HCT116 (cell line): ENCODE measurements around the gene SUN3. TPM values are rescaled to one million over a fixed set of nuclear protein-coding genes. Genes with fewer than 3 reads are reported as not detected.

Experiments
- ATAC-seq: fragments of 200-7000 bp; cut with Tn5 transposase; 2 replicates; pipeline ENCODE4 v1.9.1; 2020; ENCODE audit warnings: mild to moderate bottlenecking, moderate library complexity
- BruUV-seq: library from RNA; stranded (reverse); fragments of 400-500 nt; replicated peaks from 2 replicates; lab custom pipeline; 2021; lab: Mats Ljungman, UMichigan
- CTCF ChIA-PET: fragments of 300-600 bp; sonication (Branson Sonifier 250); formaldehyde crosslinking; loops from one replicate; lab custom pipeline; 2021; ENCODE audit warnings: antibody characterized with exemption; lab: Charles Lee
- POLR2A ChIA-PET: fragments of 300-600, 350-600 bp; sonication (Branson Sonifier 250); formaldehyde crosslinking; loops from one replicate; lab custom pipeline; 2021; ENCODE audit warnings: antibody characterized with exemption; lab: Charles Lee
- RAD21 ChIA-PET, 2 experiments: fragments of 300-600 bp; sonication (Branson Sonifier 250); formaldehyde crosslinking; loops; one replicate each; lab custom pipeline; 2023; ENCODE audit warnings: low total read pairs in 2 of 2; ENCODE audit not compliant: uncharacterized antibody in 2 of 2, unreplicated experiment in 2 of 2, low non-redundant PET in 1 of 2; lab: Charles Lee
- DNase-seq: peaks from one replicate; pipeline ENCODE4 v3.0.0-alpha.2; 2010; ENCODE audit warnings: low read depth, low spot score
- H2AFZ ChIP-seq: fragments of 200-600 bp; shearing (Covaris generic), sonication (generic); 2 replicates; pipeline ENCODE4 v1.6.1; 2017; ENCODE audit warnings: low read depth, mixed run types, mixed read lengths, antibody characterized with exemption, low read length; ENCODE audit not compliant: poor library complexity, severe bottlenecking
- H3K27ac ChIP-seq: 2 replicates; pipeline ENCODE4 v1.5.1; 2012; ENCODE audit warnings: low read depth, low read length
- H3K27me3 ChIP-seq: fragments of 200-600 bp; sonication (generic); 2 replicates; pipeline ENCODE4 v1.6.1; 2016; ENCODE audit warnings: mixed run types, low read length, mixed read lengths; ENCODE audit not compliant: insufficient read depth
- H3K36me3 ChIP-seq, 2 experiments: fragments of 200-500 bp in 1 of 2; fragments of 200-600 bp in 1 of 2; sonication (Bioruptor generic) in 1 of 2; sonication (generic) in 1 of 2; 2 replicates each; pipeline versions ENCODE4 v1.5.1 to v1.6.1; 2014 to 2016; ENCODE audit warnings: low read length in 2 of 2, inconsistent platforms in 1 of 2, mixed read lengths in 1 of 2, mixed run types in 1 of 2; ENCODE audit not compliant: insufficient read depth in 2 of 2, control insufficient read depth in 1 of 2
- H3K4me1 ChIP-seq, 2 experiments: fragments of 200-600 bp in 1 of 2; sonication (generic) in 1 of 2; 2 replicates each; pipeline versions ENCODE4 v1.5.1 to v1.6.1; 2012 to 2017; ENCODE audit warnings: low read length in 2 of 2, inconsistent platforms in 1 of 2, mild to moderate bottlenecking in 1 of 2, mixed read lengths in 1 of 2, mixed run types in 1 of 2, moderate library complexity in 1 of 2; ENCODE audit not compliant: insufficient read depth in 2 of 2, control insufficient read depth in 1 of 2
- H3K4me2 ChIP-seq: fragments of 200-600 bp; sonication (generic); 2 replicates; pipeline ENCODE4 v1.6.1; 2017; ENCODE audit warnings: mixed run types, low read length, mixed read lengths
- H3K4me3 ChIP-seq, 2 experiments: fragments of 200-600 bp in 1 of 2; sonication (generic) in 1 of 2; replicated peaks in 1 of 2; 2 replicates each; pipeline ENCODE4 v1.5.1; 2011 to 2016; ENCODE audit warnings: low read length in 2 of 2, control low read depth in 1 of 2, low read depth in 1 of 2, mild to moderate bottlenecking in 1 of 2, mixed read lengths in 1 of 2, mixed run types in 1 of 2
- H3K79me2 ChIP-seq: fragments of 200-600 bp; sonication (generic); 2 replicates; pipeline ENCODE4 v1.6.1; 2017; ENCODE audit warnings: mild to moderate bottlenecking, mixed run types, low read length, moderate library complexity, mixed read lengths; ENCODE audit not compliant: insufficient read depth
- H3K9ac ChIP-seq: fragments of 200-600 bp; sonication (generic); 2 replicates; pipeline ENCODE4 v1.6.1; 2016; ENCODE audit warnings: low read length, mixed read lengths
- H3K9me2 ChIP-seq: fragments of 200-600 bp; sonication (generic), shearing (Covaris generic); 2 replicates; pipeline ENCODE4 v1.6.1; 2017; ENCODE audit warnings: mixed run types, mild to moderate bottlenecking, moderate library complexity; ENCODE audit not compliant: insufficient read depth
- H3K9me3 ChIP-seq, 2 experiments: fragments of 200-500 bp in 1 of 2; fragments of 200-600 bp in 1 of 2; sonication (Bioruptor generic) in 1 of 2; sonication (generic) in 1 of 2; 2 replicates each; pipeline ENCODE4 v1.6.1; 2014 to 2017; ENCODE audit warnings: low read length in 2 of 2, mixed read lengths in 2 of 2, inconsistent platforms in 1 of 2, low read depth in 1 of 2, mild to moderate bottlenecking in 1 of 2, mixed run types in 1 of 2, moderate library complexity in 1 of 2; ENCODE audit not compliant: control insufficient read depth in 1 of 2, insufficient read depth in 1 of 2
- H4K20me1 ChIP-seq: fragments of 200-600 bp; sonication (generic), shearing (Covaris generic); 2 replicates; pipeline ENCODE4 v1.6.1; 2017; ENCODE audit warnings: mixed run types, mild to moderate bottlenecking, moderate library complexity; ENCODE audit not compliant: insufficient read depth
- POLR2AphosphoS5 ChIP-seq: IDR thresholded peaks from 2 replicates; pipeline ENCODE4 v1.6.1; 2011; ENCODE audit warnings: mild to moderate bottlenecking, low read depth, low read length, moderate library complexity
- ZBTB33 ChIP-seq: IDR thresholded peaks from 2 replicates; pipeline ENCODE4 v1.6.1; 2011; ENCODE audit warnings: mild to moderate bottlenecking, low read length, moderate library complexity; ENCODE audit not compliant: insufficient replicate concordance; ENCODE audit errors: extremely low read depth
- ZNF274 ChIP-seq: fragments of 200-500 bp; sonication (Bioruptor generic); IDR thresholded peaks from 2 replicates; pipeline ENCODE4 v1.6.1; 2014; ENCODE audit warnings: mild to moderate bottlenecking, low read depth, low read length, inconsistent platforms
- intact Hi-C: fragments of 100-400 bp; cut with micrococcal nuclease; formaldehyde crosslinking; loops from 2 replicates; pipeline ENCODE4 v1.10.0; 2022
- total RNA-seq: library from RNA; stranded (reverse); gene quantifications from one replicate; pipeline ENCODE4 v1.2.1, GENCODE V29; 2021; ENCODE audit not compliant: unreplicated experiment
- TF ChIP-seq, protein P1 (sequence below), 3 experiments: fragments of 200-600 bp in 1 of 3; sonication (generic) in 1 of 3; IDR thresholded peaks in 2 of 3; conservative IDR thresholded peaks in 1 of 3; 2 replicates each; pipeline ENCODE4 v1.5.1; 2012 to 2017; ENCODE audit warnings: low read depth in 2 of 3, low read length in 2 of 3, antibody characterized with exemption in 1 of 3, borderline replicate concordance in 1 of 3, control low read depth in 1 of 3, mild to moderate bottlenecking in 1 of 3, mixed read lengths in 1 of 3, mixed run types in 1 of 3, moderate library complexity in 1 of 3; ENCODE audit not compliant: insufficient read depth in 1 of 3

SUN3 gene
- total RNA-seq, 1 experiment from 2014 or later, result 4.5 TPM

DNA sequence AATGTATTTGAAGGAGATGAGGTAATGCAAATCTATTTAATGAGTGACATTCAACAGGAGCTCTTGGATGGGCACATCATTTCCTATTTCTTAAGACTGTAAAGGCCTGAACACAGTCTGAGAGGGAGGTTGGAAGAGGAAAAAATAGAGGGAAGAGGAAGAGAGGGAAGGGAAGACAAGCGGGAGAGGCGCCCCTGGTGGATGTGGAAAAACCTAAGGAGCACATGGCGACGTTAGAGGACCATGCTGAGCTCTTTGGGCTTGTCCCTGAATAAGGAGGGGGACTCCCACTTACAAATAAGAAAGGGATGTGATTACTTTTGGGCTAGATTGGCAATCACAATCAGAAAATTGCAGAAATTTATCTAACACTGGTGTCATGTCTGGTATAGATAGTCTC lies 19.6 kb downstream of the SUN3 start:
- no peak overlapping the region for H3K4me2 ChIP-seq
- no peaks in the 10 kb centered on the region for H3K79me2 ChIP-seq
- H3K9me2 ChIP-seq, result no peaks in the 10 kb centered on the region
- TF ChIP-seq ZBTB33, result no peak
- DNase-seq, result no peak
- BruUV-seq, result no TSS peak
- no peak overlapping the region for H3K4me3 ChIP-seq
- H3K4me1 ChIP-seq, result no peaks in the 10 kb centered on the region
- no peak overlapping the region for H3K27ac ChIP-seq
- ChIA-PET RAD21 (no interaction called here), POLR2A (no interaction called here), CTCF (no interaction called here)
- H3K9me3 ChIP-seq, result no peaks in the 10 kb centered on the region
- no peak for ATAC-seq
- no peaks in the 10 kb centered on the region for H3K27me3 ChIP-seq
- H3K9ac ChIP-seq, result no peak overlapping the region
- intact Hi-C loops, result no loop called here
- no peak overlapping the region for H2AFZ ChIP-seq
- H4K20me1 ChIP-seq, result no peaks in the 10 kb centered on the region
- no peaks in the 10 kb centered on the region for H3K36me3 ChIP-seq

DNA sequence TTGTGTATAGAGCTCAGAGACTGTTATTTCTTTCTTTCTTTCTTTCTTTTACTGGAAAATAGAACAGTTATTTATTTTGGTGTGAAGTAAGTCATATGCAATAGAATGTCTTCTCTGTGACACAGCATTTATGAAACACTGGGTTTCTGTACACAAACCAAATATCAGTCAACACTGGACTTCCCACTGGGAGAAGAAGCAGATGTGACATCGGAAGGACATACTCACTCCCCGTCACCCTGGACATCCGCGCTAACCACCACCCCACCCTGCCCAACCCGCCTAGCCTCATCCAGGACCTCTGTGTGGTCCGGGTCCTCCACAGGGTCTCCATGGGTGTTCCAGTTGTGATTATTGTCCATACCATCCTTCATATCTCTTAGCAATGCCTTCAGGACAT lies 22.0 kb downstream of the SUN3 start:
- no peaks in the 10 kb centered on the region for H3K27me3 ChIP-seq
- no peak overlapping the region for H2AFZ ChIP-seq
- H3K79me2 ChIP-seq, result no peaks in the 10 kb centered on the region
- H3K4me2 ChIP-seq, result no peak overlapping the region
- RAD21 ChIA-PET, result no interaction called here
- H4K20me1 ChIP-seq, result no peaks in the 10 kb centered on the region
- H3K27ac ChIP-seq, result no peak overlapping the region
- H3K9me3 ChIP-seq, result no peaks in the 10 kb centered on the region
- TF ChIP-seq POLR2AphosphoS5 (no peak), ZNF274 (no peak)
- TF ChIP-seq, protein P1, sequence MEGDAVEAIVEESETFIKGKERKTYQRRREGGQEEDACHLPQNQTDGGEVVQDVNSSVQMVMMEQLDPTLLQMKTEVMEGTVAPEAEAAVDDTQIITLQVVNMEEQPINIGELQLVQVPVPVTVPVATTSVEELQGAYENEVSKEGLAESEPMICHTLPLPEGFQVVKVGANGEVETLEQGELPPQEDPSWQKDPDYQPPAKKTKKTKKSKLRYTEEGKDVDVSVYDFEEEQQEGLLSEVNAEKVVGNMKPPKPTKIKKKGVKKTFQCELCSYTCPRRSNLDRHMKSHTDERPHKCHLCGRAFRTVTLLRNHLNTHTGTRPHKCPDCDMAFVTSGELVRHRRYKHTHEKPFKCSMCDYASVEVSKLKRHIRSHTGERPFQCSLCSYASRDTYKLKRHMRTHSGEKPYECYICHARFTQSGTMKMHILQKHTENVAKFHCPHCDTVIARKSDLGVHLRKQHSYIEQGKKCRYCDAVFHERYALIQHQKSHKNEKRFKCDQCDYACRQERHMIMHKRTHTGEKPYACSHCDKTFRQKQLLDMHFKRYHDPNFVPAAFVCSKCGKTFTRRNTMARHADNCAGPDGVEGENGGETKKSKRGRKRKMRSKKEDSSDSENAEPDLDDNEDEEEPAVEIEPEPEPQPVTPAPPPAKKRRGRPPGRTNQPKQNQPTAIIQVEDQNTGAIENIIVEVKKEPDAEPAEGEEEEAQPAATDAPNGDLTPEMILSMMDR (IDR thresholded peaks at IDR 0.05 in 2 of 3, conservative IDR thresholded peaks at IDR 0.05 in 1 of 3; ENCODE audit: borderline replicate concordance in 1 of 3, insufficient read depth in 1 of 3, low read depth in 2 of 3, low read length in 2 of 3), result no peak
- TF ChIP-seq, all 23 proteins: peak for 0
- ChIA-PET CTCF (no interaction called here), POLR2A (interaction anchor here (1.3 kb wide), 1 partner anchor 78 kb away, joined by 3 read pairs; no protein-coding TSS in a partner anchor)
- Histone ChIP-seq H3K9me2 (no peaks in the 10 kb centered on the region), H3K4me3 (no peak overlapping the region), H3K36me3 (no peaks in the 10 kb centered on the region), H3K4me1 (no peaks in the 10 kb centered on the region), H3K9ac (no peak overlapping the region)
- ATAC-seq (no peak), DNase-seq (no peak)
- intact Hi-C loops, result no loop called here
- BruUV-seq, result no TSS peak
